K562 (cell line): ENCODE data around the gene SNRNP70. TPM values are rescaled to one million over a fixed set of nuclear protein-coding genes. Genes with fewer than 3 reads are reported as not detected.

Source experiments
- ARID1B ChIP-seq: fragments of 450-650 bp; IDR thresholded peaks from 2 replicates; pipeline ENCODE4 v1.6.1; 2016; ENCODE audit warnings: antibody characterized with exemption, mild to moderate bottlenecking, inconsistent platforms
- ATF7 ChIP-seq: fragments of 450-650 bp; IDR thresholded peaks from 2 replicates; pipeline ENCODE4 v1.7.1; 2014; ENCODE audit warnings: mild to moderate bottlenecking, moderate library complexity
- CEBPG ChIP-seq, 3 experiments: fragments of 200-800 bp in 1 of 3; sonication (Bioruptor generic) in 1 of 3; sonication (generic) in 1 of 3; formaldehyde crosslinking in 1 of 3; IDR thresholded peaks in 2 of 3; conservative IDR thresholded peaks in 1 of 3; 2 replicates each; pipeline versions ENCODE4 v1.6.1 to v1.8.0; 2016 to 2022; ENCODE audit warnings: missing compliant biosample characterization in 2 of 3, missing genetic modification characterization in 2 of 3, mild to moderate bottlenecking in 1 of 3, missing genetic modification reagents in 1 of 3
- CHD4 ChIP-seq: fragments of 200-600 bp; sonication (generic); IDR thresholded peaks from 3 replicates; pipeline ENCODE4 v1.6.1; 2012; ENCODE audit warnings: low read depth, mild to moderate bottlenecking, mixed read lengths, low read length, inconsistent platforms; ENCODE audit not compliant: insufficient read depth, insufficient replicate concordance, poor library complexity, severe bottlenecking
- CREBBP ChIP-seq: IDR thresholded peaks from one replicate; pipeline ENCODE4 v1.6.1; 2012; ENCODE audit warnings: low read depth, mild to moderate bottlenecking, control low read depth, inconsistent platforms, low read length
- CSDE1 ChIP-seq, 2 experiments: fragments of 450-650 bp; IDR thresholded peaks; 2 replicates each; pipeline ENCODE4 v1.6.1; 2016; ENCODE audit warnings: mild to moderate bottlenecking in 1 of 2
- HINFP ChIP-seq: fragments of 450-650 bp; conservative IDR thresholded peaks from 2 replicates; pipeline ENCODE4 v1.6.1; 2016; ENCODE audit warnings: missing genetic modification characterization, low read depth, mild to moderate bottlenecking, control low read depth, missing compliant biosample characterization
- IRF9 ChIP-seq: fragments of 450-650 bp; IDR thresholded peaks from 2 replicates; pipeline ENCODE4 v1.6.1; 2016; ENCODE audit warnings: missing biosample characterization, missing genetic modification characterization
- MAFG ChIP-seq: fragments of 450-650 bp; conservative IDR thresholded peaks from 2 replicates; pipeline ENCODE4 v1.6.1; 2016; ENCODE audit warnings: missing genetic modification characterization, missing compliant biosample characterization
- MTA1 ChIP-seq: fragments of 450-650 bp; IDR thresholded peaks from 2 replicates; pipeline ENCODE4 v1.6.1; 2017; ENCODE audit warnings: borderline replicate concordance
- NFYB ChIP-seq: IDR thresholded peaks from 2 replicates; pipeline ENCODE4 v1.6.1; 2011; ENCODE audit warnings: mild to moderate bottlenecking, moderate library complexity; ENCODE audit not compliant: insufficient read length; ENCODE audit errors: extremely low read depth
- NRF1 ChIP-seq, 2 experiments: fragments of 450-650 bp; IDR thresholded peaks in 1 of 2; conservative IDR thresholded peaks in 1 of 2; 2 replicates each; pipeline ENCODE4 v1.6.1; 2014; ENCODE audit warnings: mild to moderate bottlenecking in 2 of 2
- RBFOX2 ChIP-seq: fragments of 200-400 bp; formaldehyde crosslinking; IDR thresholded peaks from 2 replicates; pipeline ENCODE4 v1.6.1; 2017; ENCODE audit warnings: low read depth, mild to moderate bottlenecking, low read length, moderate library complexity
- SAP30 ChIP-seq: fragments of 200-600 bp; sonication (generic); IDR thresholded peaks from 2 replicates; pipeline ENCODE4 v1.6.1; 2012; ENCODE audit warnings: borderline replicate concordance, low read depth, mild to moderate bottlenecking, moderate library complexity, low read length, control low read depth, inconsistent platforms; ENCODE audit not compliant: insufficient read depth, poor library complexity, severe bottlenecking
- SPI1 ChIP-seq: IDR thresholded peaks from 2 replicates; pipeline ENCODE4 v1.6.1; 2011; ENCODE audit warnings: low read depth, low read length, control low read depth, borderline replicate concordance
- SRSF9 ChIP-seq: fragments of 200-400 bp; formaldehyde crosslinking; IDR thresholded peaks from 2 replicates; pipeline ENCODE4 v1.6.1; 2017; ENCODE audit warnings: low read depth, low read length, borderline replicate concordance
- TARDBP ChIP-seq: fragments of 450-650 bp; IDR thresholded peaks from 2 replicates; pipeline ENCODE4 v1.6.1; 2016
- TBP ChIP-seq: optimal IDR thresholded peaks from 2 replicates; pipeline ENCODE3; 2011; ENCODE audit warnings: low read depth, low read length, improper control_type of control experiment
- TRIM28 ChIP-seq: fragments of 450-650 bp; IDR thresholded peaks from 2 replicates; pipeline ENCODE4 v1.6.1; 2017
- USF2 ChIP-seq: sonication (generic); formaldehyde crosslinking; IDR thresholded peaks from 2 replicates; pipeline ENCODE4 v1.5.0; 2020; ENCODE audit warnings: missing genetic modification reagents
- ZFP30 ChIP-seq: fragments of 250-450 bp; sonication (Bioruptor Pico); IDR thresholded peaks from 2 replicates; pipeline ENCODE4 v1.8.0; 2022; ENCODE audit warnings: moderate library complexity, mild to moderate bottlenecking, inconsistent platforms, borderline replicate concordance
- ZNF121 ChIP-seq: sonication (generic); formaldehyde crosslinking; conservative IDR thresholded peaks from 2 replicates; pipeline ENCODE4 v1.8.0; 2022; ENCODE audit warnings: missing genetic modification reagents
- ZNF140 ChIP-seq: fragments of 250-450 bp; sonication (Bioruptor Pico); IDR thresholded peaks from 2 replicates; pipeline ENCODE4 v1.8.0; 2021; ENCODE audit warnings: moderate library complexity, mild to moderate bottlenecking, inconsistent platforms
- ZNF217 ChIP-seq: sonication (generic); formaldehyde crosslinking; IDR thresholded peaks from 2 replicates; pipeline ENCODE4 v1.8.0; 2022; ENCODE audit warnings: mild to moderate bottlenecking, missing genetic modification reagents
- ZNF253 ChIP-seq: fragments of 250-450 bp; sonication (Bioruptor Pico); conservative IDR thresholded peaks from 2 replicates; pipeline ENCODE4 v1.6.1; 2021; ENCODE audit warnings: mild to moderate bottlenecking
- ZNF717 ChIP-seq: fragments of 250-450 bp; sonication (Bioruptor Pico); IDR thresholded peaks from 2 replicates; pipeline ENCODE4 v1.5.0; 2021
- ZNF785 ChIP-seq: fragments of 250-450 bp; sonication (Bioruptor Pico); IDR thresholded peaks from 2 replicates; pipeline ENCODE4 v1.4.0; 2020; ENCODE audit warnings: mild to moderate bottlenecking
- polyA plus RNA-seq, 8 experiments: library from polyadenylated mRNA; depleted of rRNA in 4 of 8; stranded (reverse) in 5 of 8; unstranded in 3 of 8; fragments of >200 nt; fragmentation: Nextera tagmentation in 2 of 8; fragmentation: Illumina TruSeq in 1 of 8; extraction: Ambion mirVana in 2 of 8; extraction: Trizol in 1 of 8; gene quantifications; 2 replicates each; pipeline versions ENCODE4 v1.2.1 to v1.2.3, GENCODE V29; 2011 to 2014; ENCODE audit warnings: inconsistent platforms in 1 of 8, missing spikeins in 1 of 8
- total RNA-seq, 7 experiments: library from RNA; depleted of rRNA in 6 of 7; stranded (reverse); fragments of >200 nt in 6 of 7; fragmentation: Illumina TruSeq in 2 of 7; extraction: Trizol in 2 of 7; gene quantifications; 2 replicates each; pipeline versions ENCODE4 v1.2.1 to v1.2.3, GENCODE V29; 2011 to 2021; ENCODE audit warnings: low replicate concordance in 1 of 7

SNRNP70 gene
- total and polyA plus RNA-seq, 9 of the 15 experiments (the other 6 are each of a cell fraction or from before 2014, with no cell fraction given) = 2.8 to 496 (median 136) TPM

GRCh38 chr19:49157445-49158224 is 72.4 kb downstream of the SNRNP70 start, which contains the start of gene TRPM4 (continued):
- TF ChIP-seq NRF1 (conservative IDR thresholded peaks at IDR 0.05 in 1 of 2, IDR thresholded peaks at IDR 0.05 in 1 of 2) (no peak), NFYB (no peak), SAP30 (peak; percentile 11), ARID1B (peak; percentile 53), ZNF785 (CRISPR knock-in tag) (no peak), ZNF253 (CRISPR knock-in tag) (0 out of 2 replicates have a peak, but pooled peaks have one; percentile 56), CSDE1 (IDR thresholded peaks at IDR 0.05) (no peak), HINFP (no peak), ZNF121 (no peak; the same call in 1 of the 2 replicates), TRIM28 (no peak), TBP (peak; percentile 85), ZNF140 (no peak), ZNF217 (CRISPR knock-in tag) (no peak), TARDBP (no peak), ZNF717 (CRISPR knock-in tag) (no peak), MAFG (tag) (no peak), SPI1 (no peak), CEBPG (CRISPR knock-in tag; IDR thresholded peaks at IDR 0.05) (no peak), CEBPG (tag; conservative IDR thresholded peaks at IDR 0.05 in 1 of 2, IDR thresholded peaks at IDR 0.05 in 1 of 2) (no peak), ZFP30 (no peak), MTA1 (no peak), SRSF9 (no peak), CHD4 (no peak), CREBBP (no peak), ATF7 (no peak), RBFOX2 (peak; percentile 94), IRF9 (tag) (no peak), USF2 (CRISPR knock-in tag) (no peak)
